NOMO-1 (cell line): ENCODE results near the gene PPARA.

Source experiments
- DNase-seq, 2 experiments: peaks; one replicate each; lab custom pipeline; 2025; ENCODE audit not compliant: unreplicated experiment in 2 of 2; lab: John Stamatoyannopoulos, UW

PPARA gene

GRCh38 chr22:46142548-46143490 is 7.5 kb upstream of the PPARA start:
- no peak for DNase-seq

GRCh38 chr22:46143491-46144147 is 6.7 kb upstream of the PPARA start:
- DNase-seq, result no peak

GRCh38 chr22:46145361-46145851 is 4.9 kb upstream of the PPARA start:
- DNase-seq, result no peak

GRCh38 chr22:46145896-46146295 is 4.4 kb upstream of the PPARA start:
- no peak for DNase-seq

GRCh38 chr22:46146329-46146728 is 4.0 kb upstream of the PPARA start:
- DNase-seq, result no peak

GRCh38 chr22:46147061-46147460 is 3.3 kb upstream of the PPARA start:
- no peak for DNase-seq

GRCh38 chr22:46147471-46148267 is 2.7 kb upstream of the PPARA start:
- no peak for DNase-seq

- no peak for DNase-seq
Measured at GRCh38 chr22:46148336-46148735, 2.0 kb upstream of the PPARA start.

GRCh38 chr22:46148816-46149511 is 1.4 kb upstream of the PPARA start:
- peak in 1 of 2 experiments; percentile 21 for DNase-seq

- no peak for DNase-seq
Measured at GRCh38 chr22:46149512-46150033, 753 bp upstream of the PPARA start.

- no peak for DNase-seq
Measured at GRCh38 chr22:46150655-46151477, 540 bp downstream of the PPARA start.

GRCh38 chr22:46153930-46154329 is 3.6 kb downstream of the PPARA start:
- no peak for DNase-seq

GRCh38 chr22:46156031-46156430 is 5.7 kb downstream of the PPARA start:
- DNase-seq, result no peak

- no peak for DNase-seq
Measured at GRCh38 chr22:46158283-46158682, 8.0 kb downstream of the PPARA start.

- no peak for DNase-seq
Measured at GRCh38 chr22:46159212-46159611, 8.9 kb downstream of the PPARA start.

GRCh38 chr22:46159777-46160176 is 9.5 kb downstream of the PPARA start:
- no peak for DNase-seq

- no peak for DNase-seq
Measured at GRCh38 chr22:46162285-46162684, 12.0 kb downstream of the PPARA start.

- DNase-seq, result no peak
Measured at GRCh38 chr22:46162771-46163556, 12.6 kb downstream of the PPARA start.

GRCh38 chr22:46163557-46163888 is 13.2 kb downstream of the PPARA start:
- no peak for DNase-seq
